AG09309 (cell line): Measurements from ENCODE around the gene LIMCH1.

Experiments
- DNase-seq: peaks from one replicate; pipeline ENCODE4 v3.0.0-alpha.2; 2010; ENCODE audit warnings: low read depth
- H3K4me3 ChIP-seq: 2 replicates; pipeline ENCODE4 v1.5.1; 2011; ENCODE audit warnings: mild to moderate bottlenecking, low read depth, low read length, moderate library complexity; ENCODE audit not compliant: control insufficient read depth
- CTCF ChIP-seq: IDR thresholded peaks from 2 replicates; pipeline ENCODE4 v1.5.1; 2011; ENCODE audit warnings: mild to moderate bottlenecking, low read depth, low read length, inconsistent platforms; ENCODE audit not compliant: insufficient read depth, control insufficient read depth; ENCODE audit errors: missing control alignments

LIMCH1 gene

GRCh38 chr4:41602886-41603498 is 65.0 kb downstream of the LIMCH1 start:
- DNase-seq: no peak
- no peak overlapping the region for H3K4me3 ChIP-seq
- no peak for TF ChIP-seq CTCF

- no peak for TF ChIP-seq CTCF
- no peak overlapping the region for H3K4me3 ChIP-seq
- no peak for DNase-seq
These were observed 71.9 kb downstream of the LIMCH1 start for GRCh38 chr4:41609851-41610250.

- no peak overlapping the region for H3K4me3 ChIP-seq
- no peak for DNase-seq
- no peak for TF ChIP-seq CTCF
These were observed 72.5 kb downstream of the LIMCH1 start for GRCh38 chr4:41610474-41610873.

GRCh38 chr4:41611124-41611838 is 73.3 kb downstream of the LIMCH1 start:
- no peak overlapping the region for H3K4me3 ChIP-seq
- DNase-seq: no peak
- TF ChIP-seq CTCF: no peak

- DNase-seq: no peak
- TF ChIP-seq CTCF: no peak
- no peak overlapping the region for H3K4me3 ChIP-seq
These were observed 74.2 kb downstream of the LIMCH1 start for GRCh38 chr4:41611881-41612871.

- no peak for DNase-seq
- H3K4me3 ChIP-seq: no peak overlapping the region
- TF ChIP-seq CTCF: no peak
These were observed 75.4 kb downstream of the LIMCH1 start for GRCh38 chr4:41613386-41613785.
